Limb (tissue), 2 donors: ENCODE data around the gene HOXC11.

Source experiments
- DNase-seq, 2 donors: peaks; one replicate each; pipeline ENCODE4 v3.0.0-alpha.2; 2016; ENCODE audit errors: extremely low spot score in 2 of 2

The HOXC11 gene

GRCh38 chr12:54020591-54021405 is 47.9 kb downstream of the HOXC11 start:
- DNase-seq = no peak

DNA sequence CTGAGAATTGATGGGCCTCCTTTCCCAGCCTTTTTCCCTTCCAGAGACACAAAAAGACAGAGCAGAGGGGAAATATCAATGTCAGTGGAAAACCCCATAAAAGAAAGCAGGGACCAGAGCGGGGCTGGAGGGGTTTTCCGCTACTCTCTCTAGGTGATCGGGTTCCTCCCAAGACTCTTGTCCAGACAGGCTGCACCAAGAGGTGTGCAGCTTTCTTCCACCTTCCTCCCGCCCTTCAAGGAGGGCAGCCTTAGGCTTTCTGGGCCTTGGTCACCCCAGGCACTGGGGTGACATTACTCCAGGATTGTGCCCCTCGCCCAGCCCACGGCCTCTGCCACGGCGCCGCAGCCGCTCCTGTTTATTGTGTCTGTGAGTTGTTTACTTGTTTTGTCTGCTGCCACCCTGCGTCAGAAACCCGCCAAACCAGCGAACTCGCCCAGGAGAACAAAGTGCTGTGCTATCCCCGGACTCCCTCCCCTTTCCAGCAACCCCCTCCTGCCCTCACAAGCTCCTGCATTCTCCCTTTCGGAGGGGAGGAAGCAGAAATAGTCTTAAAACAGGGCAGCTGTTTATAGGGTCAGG is 48.6 kb downstream of the HOXC11 start:
- peak in 1 of 2 donors; percentile 72 for DNase-seq

DNA sequence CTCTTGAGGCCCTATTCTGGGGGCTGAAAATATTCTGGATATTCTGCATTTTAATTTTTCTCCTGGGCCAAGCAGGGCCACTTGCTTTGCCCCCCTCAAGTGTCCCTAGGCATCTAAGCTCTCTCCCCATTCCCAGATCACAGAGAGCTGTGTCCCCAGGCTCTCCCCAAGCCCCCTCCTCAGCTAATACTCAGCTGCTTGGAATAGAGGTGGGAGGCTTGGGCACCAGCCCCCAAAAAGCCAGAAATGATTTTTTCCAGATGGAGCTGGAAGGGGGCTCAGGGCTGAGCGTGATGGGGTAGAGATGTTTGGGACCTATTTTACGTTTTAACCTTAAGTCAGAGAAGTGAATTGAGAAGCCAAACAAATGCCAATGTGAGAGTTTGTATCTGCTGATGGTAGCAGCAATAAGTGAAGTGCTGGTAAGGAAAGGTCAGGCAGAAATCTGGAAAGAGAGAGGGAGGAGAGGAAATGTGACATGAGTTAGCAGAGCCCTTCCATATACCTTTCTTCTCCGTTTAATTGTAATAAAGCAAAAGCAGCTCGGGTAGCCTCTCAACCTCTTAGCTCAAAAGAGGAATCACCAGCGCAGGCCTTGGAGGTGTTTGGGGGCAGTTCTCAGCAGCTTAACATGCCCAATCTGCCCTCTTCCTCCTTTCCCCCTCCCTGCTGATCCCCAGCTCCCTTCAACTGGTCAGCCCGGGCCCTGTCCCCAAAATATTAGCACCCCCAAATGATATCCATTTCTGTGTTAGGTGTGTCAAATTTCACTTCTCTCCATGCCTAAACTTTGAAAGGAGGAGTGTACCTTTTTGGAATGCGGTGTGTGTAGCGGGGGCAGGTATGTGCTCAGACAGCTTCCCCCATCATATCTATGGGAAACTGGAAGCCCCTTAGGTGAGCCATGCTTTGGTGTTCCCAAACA is 50.3 kb downstream of the HOXC11 start:
- DNase-seq = no peak

GRCh38 chr12:54024127-54024526 is 51.2 kb downstream of the HOXC11 start:
- no peak for DNase-seq

DNA sequence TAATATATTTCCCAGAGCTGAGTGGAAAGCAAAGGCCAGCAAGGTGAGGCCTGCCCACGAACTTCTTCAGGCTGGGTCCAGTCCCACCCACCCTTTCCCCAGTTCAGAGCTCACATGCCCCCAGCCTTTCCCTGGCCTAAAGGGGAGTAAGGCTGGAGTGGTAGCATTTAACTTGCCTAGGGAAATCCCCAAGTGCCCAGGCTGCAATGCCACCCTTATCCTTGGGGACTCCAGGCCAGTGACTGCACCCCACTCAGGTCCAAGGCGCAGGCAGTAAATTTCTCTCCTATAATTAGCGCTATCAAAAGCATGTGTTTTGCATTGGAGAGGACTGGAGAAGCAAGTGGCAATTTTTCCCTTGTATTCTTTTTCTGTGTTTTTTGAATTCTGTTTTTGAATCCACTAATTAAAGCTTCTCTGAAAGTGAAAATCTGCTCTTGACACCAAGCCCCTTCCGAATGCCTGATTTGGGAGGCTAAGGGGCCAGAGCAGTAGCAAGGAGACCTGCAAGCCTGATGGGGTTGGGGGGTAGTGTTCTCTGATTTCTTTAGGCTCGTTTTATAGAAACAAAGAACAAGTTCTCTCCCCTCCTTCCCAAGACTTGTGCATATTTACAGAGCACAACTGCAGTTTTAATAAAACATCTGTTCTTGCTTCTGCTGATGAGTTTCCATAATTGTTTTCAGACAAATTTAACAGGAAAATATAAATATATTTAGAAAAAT is 51.8 kb downstream of the HOXC11 start:
- DNase-seq = no peak

DNA sequence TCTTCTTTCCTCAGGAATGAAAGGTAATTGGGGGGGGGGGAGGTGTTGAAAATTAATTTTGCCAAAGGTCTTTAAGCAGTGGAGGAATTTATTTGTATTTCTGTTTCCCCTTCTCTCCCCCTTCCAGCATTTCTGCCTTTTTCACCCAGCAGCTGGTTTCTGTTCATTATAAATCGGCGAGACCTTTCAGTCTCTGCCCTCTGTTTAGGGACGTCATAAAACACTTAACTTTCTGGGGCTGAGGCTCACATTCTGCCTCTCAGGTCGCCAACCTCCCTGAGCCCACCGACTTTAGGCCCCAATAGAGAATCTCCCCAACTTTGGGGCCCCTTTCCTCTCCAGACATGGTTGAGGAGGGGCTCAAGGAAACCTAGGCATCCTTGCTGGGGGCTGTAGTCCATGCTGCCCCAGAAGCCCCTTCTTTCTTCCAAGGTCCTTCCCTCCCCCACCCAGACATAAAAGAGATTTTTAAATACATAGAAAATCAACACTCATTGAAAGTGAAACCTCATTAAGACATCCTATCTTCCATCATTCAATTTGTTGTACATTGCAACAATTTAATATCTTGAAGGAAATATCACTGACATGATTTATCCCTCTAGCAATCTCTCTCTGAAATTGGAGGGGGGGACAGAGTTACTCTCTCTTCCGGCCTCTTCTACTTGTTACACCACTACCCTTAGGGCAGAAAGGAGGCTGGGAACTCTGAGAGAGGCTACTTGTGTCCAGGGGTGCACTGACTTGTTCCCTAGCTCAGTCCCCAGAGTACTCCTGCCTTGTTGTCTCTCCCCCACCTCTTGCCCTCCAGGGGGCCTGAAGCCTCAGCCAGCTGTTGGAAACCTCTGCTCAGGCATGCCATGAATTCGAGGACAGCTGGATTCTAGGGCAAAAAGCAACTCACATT is 52.8 kb downstream of the HOXC11 start:
- no peak for DNase-seq

DNA sequence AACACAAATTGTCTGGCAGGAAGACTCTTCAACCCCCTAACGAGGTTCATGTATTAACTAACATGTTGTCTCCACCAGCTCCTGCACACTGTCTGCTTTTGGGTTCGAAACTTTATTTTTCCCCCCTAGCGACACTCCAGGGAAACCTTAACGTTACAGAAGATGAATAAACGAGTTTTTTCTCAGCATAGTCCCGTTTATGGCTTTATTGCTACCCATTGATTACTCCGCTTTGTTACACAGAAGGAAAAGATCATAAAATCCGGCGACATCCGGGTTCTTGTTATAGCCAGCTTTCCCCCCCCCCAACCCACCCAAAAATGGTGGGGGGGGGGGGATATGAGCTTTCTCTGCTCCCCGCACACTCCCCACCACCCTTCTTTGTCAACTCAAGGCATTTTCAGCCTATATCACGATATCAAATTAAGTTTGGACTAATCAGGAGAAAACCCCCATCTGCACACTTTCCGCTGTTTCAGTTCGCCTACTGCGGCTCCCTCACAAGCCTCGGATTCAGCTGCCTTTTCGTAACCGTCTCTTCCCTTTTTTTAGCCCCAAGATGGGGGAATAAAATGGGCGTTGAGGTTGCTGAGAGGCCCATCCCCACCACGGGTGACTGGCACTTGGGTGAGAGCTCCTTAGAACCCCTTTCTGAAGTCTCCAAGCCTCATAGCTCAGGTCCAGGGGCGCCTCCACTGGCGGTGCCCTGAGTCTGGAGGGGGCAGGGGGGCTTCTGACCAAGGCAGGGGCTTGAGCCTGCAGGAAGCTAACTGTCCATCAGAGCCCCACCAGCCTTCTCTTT is 53.9 kb downstream of the HOXC11 start:
- DNase-seq = no peak
